ENCODE results near the gene ZMIZ2.

ZMIZ2 gene

GRCh38 chr7:44757311-44757710 lies 8.7 kb downstream of the ZMIZ2 start:
- Histone ChIP-seq H3K27ac (ENCODE audit: insufficient read depth, low read length, poor library complexity, severe bottlenecking) (no peak overlapping the region), H3K4me3 (ENCODE audit: insufficient read depth, low read depth, low read length, poor library complexity, severe bottlenecking) (no peak overlapping the region), H3K4me1 (ENCODE audit: control insufficient read depth, insufficient read depth, low read length, poor library complexity, severe bottlenecking) (peaks cover 14% of the 10 kb centered on the region), H3K36me3 (ENCODE audit: control insufficient read depth, insufficient read depth, low read length) (peaks cover 50% of the 10 kb centered on the region), H3K9me3 (ENCODE audit: control insufficient read depth, low read length) (no peaks in the 10 kb centered on the region), H3K27me3 (replicated peaks; ENCODE audit: control insufficient read depth, insufficient read depth, low read length, poor library complexity, severe bottlenecking) (no peaks in the 10 kb centered on the region)
- DNase-seq: no peak

GRCh38 chr7:44757739-44758138 lies 9.1 kb downstream of the ZMIZ2 start:
- Histone ChIP-seq H3K36me3 (ENCODE audit: control insufficient read depth, insufficient read depth, low read length) (peaks cover 53% of the 10 kb centered on the region), H3K4me1 (ENCODE audit: control insufficient read depth, insufficient read depth, low read length, poor library complexity, severe bottlenecking) (peaks cover 14% of the 10 kb centered on the region), H3K4me3 (ENCODE audit: insufficient read depth, low read depth, low read length, poor library complexity, severe bottlenecking) (no peak overlapping the region), H3K9me3 (ENCODE audit: control insufficient read depth, low read length) (no peaks in the 10 kb centered on the region), H3K27ac (ENCODE audit: insufficient read depth, low read length, poor library complexity, severe bottlenecking) (no peak overlapping the region), H3K27me3 (replicated peaks; ENCODE audit: control insufficient read depth, insufficient read depth, low read length, poor library complexity, severe bottlenecking) (no peaks in the 10 kb centered on the region)
- no peak for DNase-seq

- DNase-seq: no peak
- Histone ChIP-seq H3K36me3 (ENCODE audit: control insufficient read depth, insufficient read depth, low read length) (peaks cover 68% of the 10 kb centered on the region), H3K9me3 (ENCODE audit: control insufficient read depth, low read length) (no peaks in the 10 kb centered on the region), H3K4me1 (ENCODE audit: control insufficient read depth, insufficient read depth, low read length, poor library complexity, severe bottlenecking) (peaks cover 6% of the 10 kb centered on the region), H3K27me3 (replicated peaks; ENCODE audit: control insufficient read depth, insufficient read depth, low read length, poor library complexity, severe bottlenecking) (no peaks in the 10 kb centered on the region), H3K27ac (ENCODE audit: insufficient read depth, low read length, poor library complexity, severe bottlenecking) (no peak overlapping the region), H3K4me3 (ENCODE audit: insufficient read depth, low read depth, low read length, poor library complexity, severe bottlenecking) (no peak overlapping the region)
Measured at GRCh38 chr7:44759246-44759645, 10.6 kb downstream of the ZMIZ2 start.

GRCh38 chr7:44760034-44760580 lies 11.5 kb downstream of the ZMIZ2 start:
- no peak overlapping the region for H3K27ac ChIP-seq (ENCODE audit: insufficient read depth, low read length, poor library complexity, severe bottlenecking)
- no peaks in the 10 kb centered on the region for H3K27me3 ChIP-seq (replicated peaks; ENCODE audit: control insufficient read depth, insufficient read depth, low read length, poor library complexity, severe bottlenecking)
- peaks cover 3% of the 10 kb centered on the region for H3K4me1 ChIP-seq (ENCODE audit: control insufficient read depth, insufficient read depth, low read length, poor library complexity, severe bottlenecking)
- no peak for DNase-seq
- peaks cover 76% of the 10 kb centered on the region for H3K36me3 ChIP-seq (ENCODE audit: control insufficient read depth, insufficient read depth, low read length)
- H3K9me3 ChIP-seq (ENCODE audit: control insufficient read depth, low read length): no peaks in the 10 kb centered on the region
- no peak overlapping the region for H3K4me3 ChIP-seq (ENCODE audit: insufficient read depth, low read depth, low read length, poor library complexity, severe bottlenecking)

GRCh38 chr7:44761207-44762161 lies 12.8 kb downstream of the ZMIZ2 start:
- no peaks in the 10 kb centered on the region for H3K9me3 ChIP-seq (ENCODE audit: control insufficient read depth, low read length)
- DNase-seq: no peak
- no peaks in the 10 kb centered on the region for H3K4me1 ChIP-seq (ENCODE audit: control insufficient read depth, insufficient read depth, low read length, poor library complexity, severe bottlenecking)
- no peak overlapping the region for H3K27ac ChIP-seq (ENCODE audit: insufficient read depth, low read length, poor library complexity, severe bottlenecking)
- no peak overlapping the region for H3K4me3 ChIP-seq (ENCODE audit: insufficient read depth, low read depth, low read length, poor library complexity, severe bottlenecking)
- no peaks in the 10 kb centered on the region for H3K27me3 ChIP-seq (replicated peaks; ENCODE audit: control insufficient read depth, insufficient read depth, low read length, poor library complexity, severe bottlenecking)
- H3K36me3 ChIP-seq (ENCODE audit: control insufficient read depth, insufficient read depth, low read length): peaks cover 88% of the 10 kb centered on the region

GRCh38 chr7:44762300-44762699 lies 13.7 kb downstream of the ZMIZ2 start:
- Histone ChIP-seq H3K36me3 (ENCODE audit: control insufficient read depth, insufficient read depth, low read length) (peaks cover 80% of the 10 kb centered on the region), H3K9me3 (ENCODE audit: control insufficient read depth, low read length) (no peaks in the 10 kb centered on the region), H3K4me1 (ENCODE audit: control insufficient read depth, insufficient read depth, low read length, poor library complexity, severe bottlenecking) (no peaks in the 10 kb centered on the region), H3K27ac (ENCODE audit: insufficient read depth, low read length, poor library complexity, severe bottlenecking) (no peak overlapping the region), H3K4me3 (ENCODE audit: insufficient read depth, low read depth, low read length, poor library complexity, severe bottlenecking) (no peak overlapping the region), H3K27me3 (replicated peaks; ENCODE audit: control insufficient read depth, insufficient read depth, low read length, poor library complexity, severe bottlenecking) (no peaks in the 10 kb centered on the region)
- DNase-seq: no peak

GRCh38 chr7:44762726-44763522 lies 14.3 kb downstream of the ZMIZ2 start:
- Histone ChIP-seq H3K9me3 (ENCODE audit: control insufficient read depth, low read length) (no peaks in the 10 kb centered on the region), H3K36me3 (ENCODE audit: control insufficient read depth, insufficient read depth, low read length) (peaks cover 76% of the 10 kb centered on the region), H3K27me3 (replicated peaks; ENCODE audit: control insufficient read depth, insufficient read depth, low read length, poor library complexity, severe bottlenecking) (no peaks in the 10 kb centered on the region), H3K4me3 (ENCODE audit: insufficient read depth, low read depth, low read length, poor library complexity, severe bottlenecking) (no peak overlapping the region), H3K4me1 (ENCODE audit: control insufficient read depth, insufficient read depth, low read length, poor library complexity, severe bottlenecking) (peaks cover 2% of the 10 kb centered on the region), H3K27ac (ENCODE audit: insufficient read depth, low read length, poor library complexity, severe bottlenecking) (no peak overlapping the region)
- no peak for DNase-seq

GRCh38 chr7:44764081-44764480 lies 15.4 kb downstream of the ZMIZ2 start:
- H3K36me3 ChIP-seq (ENCODE audit: control insufficient read depth, insufficient read depth, low read length): peaks cover 71% of the 10 kb centered on the region
- H3K27me3 ChIP-seq (replicated peaks; ENCODE audit: control insufficient read depth, insufficient read depth, low read length, poor library complexity, severe bottlenecking): no peaks in the 10 kb centered on the region
- no peak for DNase-seq
- no peaks in the 10 kb centered on the region for H3K9me3 ChIP-seq (ENCODE audit: control insufficient read depth, low read length)
- no peak overlapping the region for H3K27ac ChIP-seq (ENCODE audit: insufficient read depth, low read length, poor library complexity, severe bottlenecking)
- H3K4me1 ChIP-seq (ENCODE audit: control insufficient read depth, insufficient read depth, low read length, poor library complexity, severe bottlenecking): peaks cover 11% of the 10 kb centered on the region
- H3K4me3 ChIP-seq (ENCODE audit: insufficient read depth, low read depth, low read length, poor library complexity, severe bottlenecking): no peak overlapping the region

GRCh38 chr7:44764665-44765578 lies 16.3 kb downstream of the ZMIZ2 start:
- no peak for DNase-seq
- Histone ChIP-seq H3K27ac (ENCODE audit: insufficient read depth, low read length, poor library complexity, severe bottlenecking) (no peak overlapping the region), H3K4me1 (ENCODE audit: control insufficient read depth, insufficient read depth, low read length, poor library complexity, severe bottlenecking) (peaks cover 11% of the 10 kb centered on the region), H3K27me3 (replicated peaks; ENCODE audit: control insufficient read depth, insufficient read depth, low read length, poor library complexity, severe bottlenecking) (no peaks in the 10 kb centered on the region), H3K36me3 (ENCODE audit: control insufficient read depth, insufficient read depth, low read length) (peaks cover 62% of the 10 kb centered on the region), H3K9me3 (ENCODE audit: control insufficient read depth, low read length) (no peaks in the 10 kb centered on the region), H3K4me3 (ENCODE audit: insufficient read depth, low read depth, low read length, poor library complexity, severe bottlenecking) (no peak overlapping the region)
